Activated T-cell treated with anti-CD3 and anti-CD28 coated beads for 48 hours (primary cell): ENCODE results near the gene PPP1R14C.
A peak's percentile ranks its signal among the peaks of the same experiment; 100 is the strongest.
"Not testable (repeated sequence)": the region's sequence is repeated elsewhere in the genome, so short reads cannot be mapped to it uniquely, and the experiment has no call there.

Source experiments
- DNase-seq: peaks from one replicate; pipeline ENCODE4 v3.0.0-alpha.2; 2020; ENCODE audit warnings: low read depth

PPP1R14C gene

GRCh38 chr6:150169181-150169580 is 26.3 kb downstream of the PPP1R14C start:
- DNase-seq, result no peak

GRCh38 chr6:150169609-150170008 is 26.8 kb downstream of the PPP1R14C start:
- peak; percentile 21 for DNase-seq

- no peak for DNase-seq
Observed at GRCh38 chr6:150172929-150173328, 30.1 kb downstream of the PPP1R14C start.

GRCh38 chr6:150175586-150176151 is 32.8 kb downstream of the PPP1R14C start:
- DNase-seq, result no peak

- DNase-seq, result no peak
Observed at GRCh38 chr6:150176152-150176551, 33.3 kb downstream of the PPP1R14C start.

GRCh38 chr6:150176659-150177058 is 33.8 kb downstream of the PPP1R14C start:
- no peak for DNase-seq

- DNase-seq, result no peak
Observed at GRCh38 chr6:150177259-150177951, 34.6 kb downstream of the PPP1R14C start.

- DNase-seq, result no peak
Observed at GRCh38 chr6:150177952-150178520, 35.2 kb downstream of the PPP1R14C start.

- no peak for DNase-seq
Observed at GRCh38 chr6:150179030-150179429, 36.2 kb downstream of the PPP1R14C start.

- DNase-seq, result not testable (repeated sequence)
Observed at GRCh38 chr6:150179907-150180424, 37.1 kb downstream of the PPP1R14C start.

- no peak for DNase-seq
Observed at GRCh38 chr6:150180517-150180916, 37.7 kb downstream of the PPP1R14C start.

- no peak for DNase-seq
Observed at GRCh38 chr6:150182460-150183078, 39.7 kb downstream of the PPP1R14C start.

GRCh38 chr6:150183105-150183504 is 40.3 kb downstream of the PPP1R14C start:
- no peak for DNase-seq

GRCh38 chr6:150183966-150184365 is 41.1 kb downstream of the PPP1R14C start:
- DNase-seq, result no peak

GRCh38 chr6:150184850-150185731 is 42.2 kb downstream of the PPP1R14C start:
- DNase-seq, result no peak

GRCh38 chr6:150185732-150186117 is 42.9 kb downstream of the PPP1R14C start:
- DNase-seq, result no peak

GRCh38 chr6:150186129-150186898 is 43.5 kb downstream of the PPP1R14C start:
- DNase-seq, result no peak

- not testable (repeated sequence) for DNase-seq
Observed at GRCh38 chr6:150187433-150187832, 44.6 kb downstream of the PPP1R14C start.

- no peak for DNase-seq
Observed at GRCh38 chr6:150189122-150189521, 46.3 kb downstream of the PPP1R14C start.

- DNase-seq, result no peak
Observed at GRCh38 chr6:150191809-150192208, 49.0 kb downstream of the PPP1R14C start.

GRCh38 chr6:150194195-150194594 is 51.4 kb downstream of the PPP1R14C start:
- DNase-seq, result no peak
